DMS53 (cell line): ENCODE measurements around the gene PPP6R1.

Experiments
- DNase-seq: peaks from one replicate; lab custom pipeline; 2025; lab: John Stamatoyannopoulos, UW

The PPP6R1 gene

DNA sequence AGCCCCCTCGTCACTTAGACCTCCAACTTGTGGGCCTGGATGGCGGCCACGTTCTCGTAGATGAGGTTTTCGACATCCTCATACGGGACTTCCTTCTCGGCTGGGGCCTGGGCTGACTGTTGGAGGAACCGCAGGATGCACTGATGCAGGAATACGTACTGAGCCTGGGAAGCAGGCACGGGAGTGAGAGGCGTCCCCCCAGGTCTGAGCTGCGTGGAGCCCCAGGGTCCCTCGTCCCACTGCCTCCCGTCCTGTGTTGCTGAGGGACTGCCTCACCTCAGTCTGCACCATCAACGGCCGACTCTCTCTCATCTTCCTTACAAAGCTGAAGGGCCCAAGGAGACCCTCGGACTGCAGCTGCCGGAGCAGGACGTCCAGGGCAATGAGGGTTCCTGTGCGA, 77.1 kb downstream of the PPP6R1 start:
- no peak for DNase-seq
